ENCODE data around the gene MYO5A. TPM values are rescaled to one million over a fixed set of nuclear protein-coding genes. Genes with fewer than 3 reads are reported as not detected.

MYO5A gene
- total and polyA plus RNA-seq, 2 donors (not counting 1 experiment from before 2014, with no cell fraction given) = 12.2 to 44.4 TPM

DNA sequence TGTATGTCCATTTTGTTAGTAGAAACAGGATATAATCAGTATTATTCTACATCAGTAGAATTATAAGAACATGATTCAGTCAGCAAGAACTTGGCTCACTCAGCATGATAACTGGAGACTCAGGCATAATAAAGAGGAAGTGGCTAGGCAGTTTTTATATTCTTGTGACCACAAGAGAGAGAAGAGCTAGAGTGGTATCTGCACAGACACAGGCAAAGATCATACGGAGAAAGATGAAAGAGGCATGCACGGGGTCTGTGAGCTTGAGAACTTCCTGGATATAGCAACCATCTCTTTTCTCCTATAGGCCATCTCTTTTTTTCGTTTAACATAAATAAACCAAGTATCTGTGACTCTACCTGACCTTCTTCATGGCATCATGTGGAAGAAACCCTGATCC is 46.8 kb downstream of the MYO5A start:
- Histone ChIP-seq H3K9ac (ENCODE audit: low read length) (no peak overlapping the region), H3K4me2 (replicated peaks; ENCODE audit: low read depth, low read length, poor library complexity, severe bottlenecking) (peak overlapping the region; percentile 56), H3K9me3 (ENCODE audit: control extremely low read depth in 1 of 3, control insufficient read depth in 2 of 3, insufficient read depth in 1 of 3, low read length in 2 of 3) (no peaks in the 10 kb centered on the region), H3K27me3 (replicated peaks in 1 of 4; ENCODE audit: control extremely low read depth in 1 of 4, control insufficient read depth in 3 of 4, insufficient read depth in 4 of 4, low read length in 3 of 4) (no peaks in the 10 kb centered on the region), H3K36me3 (replicated peaks in 1 of 2; ENCODE audit: control extremely low read depth in 1 of 2, control insufficient read depth in 1 of 2, extremely low read depth in 1 of 2, insufficient read depth in 2 of 2, low read length in 1 of 2) (peaks cover 2 to 3% of the 10 kb centered on the region in 2 experiments), H4K20me1 (ENCODE audit: control insufficient read depth, insufficient read depth, low read length, poor library complexity, severe bottlenecking) (peaks cover 42% of the 10 kb centered on the region), H3K4me1 (ENCODE audit: control insufficient read depth in 2 of 2, insufficient read depth in 2 of 2, low read length in 2 of 2) (peaks cover 37 to 42% of the 10 kb centered on the region in 2 donors), H3K79me2 (ENCODE audit: control insufficient read depth, insufficient read depth, low read length) (peaks cover 83% of the 10 kb centered on the region), H2AFZ (ENCODE audit: insufficient read depth, low read depth, low read length, poor library complexity, severe bottlenecking) (peak overlapping the region; percentile 23), H3K27ac (ENCODE audit: low read length in 2 of 2) (peak overlapping the region; percentile 39 to 63), H3K4me3 (ENCODE audit: control extremely low read depth in 1 of 5, extremely low read depth in 1 of 5, insufficient read depth in 1 of 5, low read depth in 2 of 5, low read length in 4 of 5) (peak overlapping the region in 2 of 5 experiments; percentile 1 to 24)
- DNase-seq = peak; percentile 80
- no CpG with 5 or more reads among the region's 3 CpGs for WGBS (ENCODE audit: insufficient coverage)
- Mint-ChIP-seq H3K27ac (peak overlapping the region; percentile 18), H3K4me1 (peaks cover 50% of the 10 kb centered on the region), H3K4me3 (peak overlapping the region; percentile 1), H3K9me3 (ENCODE audit: insufficient read depth) (no peaks in the 10 kb centered on the region), H3K27me3 (no peaks in the 10 kb centered on the region)
- TF ChIP-seq, protein P1, sequence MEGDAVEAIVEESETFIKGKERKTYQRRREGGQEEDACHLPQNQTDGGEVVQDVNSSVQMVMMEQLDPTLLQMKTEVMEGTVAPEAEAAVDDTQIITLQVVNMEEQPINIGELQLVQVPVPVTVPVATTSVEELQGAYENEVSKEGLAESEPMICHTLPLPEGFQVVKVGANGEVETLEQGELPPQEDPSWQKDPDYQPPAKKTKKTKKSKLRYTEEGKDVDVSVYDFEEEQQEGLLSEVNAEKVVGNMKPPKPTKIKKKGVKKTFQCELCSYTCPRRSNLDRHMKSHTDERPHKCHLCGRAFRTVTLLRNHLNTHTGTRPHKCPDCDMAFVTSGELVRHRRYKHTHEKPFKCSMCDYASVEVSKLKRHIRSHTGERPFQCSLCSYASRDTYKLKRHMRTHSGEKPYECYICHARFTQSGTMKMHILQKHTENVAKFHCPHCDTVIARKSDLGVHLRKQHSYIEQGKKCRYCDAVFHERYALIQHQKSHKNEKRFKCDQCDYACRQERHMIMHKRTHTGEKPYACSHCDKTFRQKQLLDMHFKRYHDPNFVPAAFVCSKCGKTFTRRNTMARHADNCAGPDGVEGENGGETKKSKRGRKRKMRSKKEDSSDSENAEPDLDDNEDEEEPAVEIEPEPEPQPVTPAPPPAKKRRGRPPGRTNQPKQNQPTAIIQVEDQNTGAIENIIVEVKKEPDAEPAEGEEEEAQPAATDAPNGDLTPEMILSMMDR (IDR thresholded peaks at IDR 0.05) = no peak
- TF ChIP-seq EZH2 (IDR thresholded peaks at IDR 0.05; ENCODE audit: borderline replicate concordance, insufficient read depth, low read depth, low read length, poor library complexity, severe bottlenecking) = no peak
- CTCF ChIA-PET = interaction anchor here (0.9 to 1.9 kb wide), 4 partner anchors 13 to 22 kb away, joined by 3 to 10 read pairs (median 4); no protein-coding TSS in a partner anchor
- ATAC-seq (ENCODE audit: low read depth) = peak; percentile 99
- POLR2A ChIA-PET = interaction anchor here (1.1 kb wide), 1 partner anchor 16 kb away, joined by 3 read pairs; no protein-coding TSS in a partner anchor
- intact Hi-C loops (cut with micrococcal nuclease) = loop anchor here (1.0 to 5.0 kb wide), 3 partner anchors 16 to 45 kb away; partner anchors contain the start of gene MYO5A

DNA sequence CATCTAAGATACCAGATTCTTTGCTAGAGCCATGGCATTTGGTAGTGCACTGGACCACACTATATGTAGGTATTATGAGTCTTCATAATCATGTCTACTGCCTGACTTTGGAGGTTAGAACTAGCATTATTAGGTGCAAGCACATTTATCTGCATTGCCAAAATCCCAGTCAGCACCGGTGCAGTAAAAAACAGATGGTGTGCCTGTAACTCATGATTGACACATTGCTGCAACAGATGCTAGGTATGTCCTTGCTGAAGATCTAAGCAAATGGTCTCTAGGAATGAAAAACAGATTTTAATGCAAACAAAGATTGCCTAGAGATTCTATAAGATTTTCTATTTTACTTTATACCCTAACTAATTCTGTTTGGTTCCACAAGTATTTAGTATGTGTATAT is 47.7 kb downstream of the MYO5A start:
- Histone ChIP-seq H4K20me1 (ENCODE audit: control insufficient read depth, insufficient read depth, low read length, poor library complexity, severe bottlenecking) (peaks cover 37% of the 10 kb centered on the region), H3K27ac (ENCODE audit: low read length in 2 of 2) (no peak overlapping the region), H3K4me3 (ENCODE audit: control extremely low read depth in 1 of 5, extremely low read depth in 1 of 5, insufficient read depth in 1 of 5, low read depth in 2 of 5, low read length in 4 of 5) (no peak overlapping the region)

More for the DNA sequence above, 47.7 kb downstream of the MYO5A start:
- intact Hi-C loops (cut with micrococcal nuclease) = loop anchor here (5.0 kb wide), 1 partner anchor 46 kb away; the partner anchor contains the start of gene MYO5A
- ATAC-seq (ENCODE audit: low read depth) (no peak), DNase-seq (no peak)
- Mint-ChIP-seq H3K9me3 (ENCODE audit: insufficient read depth) (no peaks in the 10 kb centered on the region), H3K4me1 (peaks cover 47% of the 10 kb centered on the region), H3K4me3 (no peak overlapping the region), H3K27ac (no peak overlapping the region), H3K27me3 (no peaks in the 10 kb centered on the region)
- H3K9ac ChIP-seq (ENCODE audit: low read length) = no peak overlapping the region
- no peak for TF ChIP-seq EZH2 (IDR thresholded peaks at IDR 0.05; ENCODE audit: borderline replicate concordance, insufficient read depth, low read depth, low read length, poor library complexity, severe bottlenecking)
- TF ChIP-seq, protein P1 (IDR thresholded peaks at IDR 0.05) = no peak
- H3K4me2 ChIP-seq (replicated peaks; ENCODE audit: low read depth, low read length, poor library complexity, severe bottlenecking) = peak overlapping the region; percentile 56
- 43% methylated on average over 1 of the region's 1 CpG for WGBS (ENCODE audit: insufficient coverage)
- peaks cover 37 to 42% of the 10 kb centered on the region in 2 donors for H3K4me1 ChIP-seq (ENCODE audit: control insufficient read depth in 2 of 2, insufficient read depth in 2 of 2, low read length in 2 of 2)
- H3K36me3 ChIP-seq (replicated peaks in 1 of 2; ENCODE audit: control extremely low read depth in 1 of 2, control insufficient read depth in 1 of 2, extremely low read depth in 1 of 2, insufficient read depth in 2 of 2, low read length in 1 of 2) = peaks cover 0 to 2% of the 10 kb centered on the region in 2 experiments
- no peak overlapping the region for H2AFZ ChIP-seq (ENCODE audit: insufficient read depth, low read depth, low read length, poor library complexity, severe bottlenecking)
- peaks cover 74% of the 10 kb centered on the region for H3K79me2 ChIP-seq (ENCODE audit: control insufficient read depth, insufficient read depth, low read length)
- no peaks in the 10 kb centered on the region for H3K27me3 ChIP-seq (replicated peaks in 1 of 4; ENCODE audit: control extremely low read depth in 1 of 4, control insufficient read depth in 3 of 4, insufficient read depth in 4 of 4, low read length in 3 of 4)
- POLR2A ChIA-PET = no interaction called here
- H3K9me3 ChIP-seq (ENCODE audit: control extremely low read depth in 1 of 3, control insufficient read depth in 2 of 3, insufficient read depth in 1 of 3, low read length in 2 of 3) = no peaks in the 10 kb centered on the region
- CTCF ChIA-PET = interaction anchor here (1.0 to 2.2 kb wide), 2 partner anchors 14 to 23 kb away, joined by 4 to 14 read pairs; no protein-coding TSS in a partner anchor

All from B cell (primary cell).